Ramos (cell line): Measurements from ENCODE around the gene C9orf43.

ENCODE experiments used
- in situ Hi-C: fragments of 300-500 bp; cut with MboI; formaldehyde crosslinking; loops from one replicate; pipeline ENCODE4 v1.14.3; 2022; ENCODE audit warnings: low sequenced_read_pairs; ENCODE audit not compliant: unreplicated experiment

Gene C9orf43

DNA sequence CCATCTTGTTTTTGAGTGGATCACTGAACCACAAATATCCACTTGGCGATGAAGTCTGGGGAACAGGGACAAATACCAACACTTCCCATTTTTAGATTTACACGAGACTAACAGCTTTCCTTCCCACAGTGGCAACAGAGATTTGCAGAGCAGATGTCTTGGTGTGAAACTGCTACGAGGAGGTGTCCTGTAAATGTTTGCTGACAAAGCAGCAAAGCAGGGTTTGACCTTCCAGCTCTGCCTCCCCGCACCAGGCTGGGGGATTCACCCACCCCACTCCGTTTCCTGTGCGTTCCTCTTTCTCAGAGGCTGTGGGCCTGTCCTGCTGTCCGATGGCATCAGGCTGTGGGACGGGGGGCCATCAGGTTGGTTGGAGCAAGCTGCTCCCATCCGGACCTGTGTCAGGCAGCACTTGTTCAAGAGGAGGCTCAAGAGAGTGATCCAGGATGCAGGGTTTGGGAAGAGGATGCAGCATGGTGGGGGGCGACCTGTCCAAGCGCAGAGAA is 52.3 kb downstream of the C9orf43 start:
- in situ Hi-C loops = no loop called here

DNA sequence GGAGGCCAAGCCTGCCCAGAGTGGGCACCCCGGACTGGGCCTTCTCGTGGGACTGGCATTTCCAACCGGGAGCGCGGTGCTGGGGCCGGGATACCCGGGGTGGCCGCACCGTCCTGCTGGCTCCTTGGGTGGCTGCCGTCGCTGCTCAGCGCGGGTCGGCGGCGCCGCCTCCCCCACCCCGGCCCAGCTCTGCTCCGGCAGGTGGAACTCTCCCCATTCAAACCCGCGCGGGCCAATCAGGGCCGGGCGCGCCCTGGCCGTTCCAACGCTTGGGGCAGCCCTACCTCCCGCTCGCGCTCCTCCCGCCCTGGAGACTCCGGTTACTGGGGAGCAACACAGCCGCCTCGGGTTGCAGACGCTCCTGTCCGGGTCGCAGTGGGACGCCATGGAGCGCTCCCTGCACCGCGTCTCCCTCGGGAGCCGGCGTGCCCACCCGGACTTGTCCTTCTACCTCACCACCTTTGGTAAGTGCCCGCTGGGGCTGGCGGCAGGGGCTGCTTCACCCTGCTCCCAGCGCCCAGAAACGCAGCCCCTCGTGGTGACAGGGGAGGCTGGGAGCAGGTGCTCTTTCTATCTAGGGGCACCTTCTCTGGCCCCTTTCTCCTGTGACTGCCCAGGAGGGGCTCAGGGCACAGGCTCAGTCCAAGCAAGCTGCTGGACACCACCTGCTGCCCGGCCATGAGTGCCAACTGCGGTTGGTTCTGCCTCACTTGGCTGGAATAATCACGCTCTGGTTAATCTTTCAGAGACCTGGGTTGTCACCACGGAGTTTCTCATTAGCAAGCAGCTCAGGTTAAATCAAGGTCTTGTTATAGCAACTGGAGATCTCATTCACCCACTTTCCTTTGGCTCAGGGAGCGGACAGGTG is 53.1 kb downstream of the C9orf43 start, which contains the start of gene RGS3:
Gene RGS3 (plus strand): TSS at position 310 of the 868 bp plus-strand sequence. CDS start 76 bp downstream, at position 386.
- in situ Hi-C loops = no loop called here

DNA sequence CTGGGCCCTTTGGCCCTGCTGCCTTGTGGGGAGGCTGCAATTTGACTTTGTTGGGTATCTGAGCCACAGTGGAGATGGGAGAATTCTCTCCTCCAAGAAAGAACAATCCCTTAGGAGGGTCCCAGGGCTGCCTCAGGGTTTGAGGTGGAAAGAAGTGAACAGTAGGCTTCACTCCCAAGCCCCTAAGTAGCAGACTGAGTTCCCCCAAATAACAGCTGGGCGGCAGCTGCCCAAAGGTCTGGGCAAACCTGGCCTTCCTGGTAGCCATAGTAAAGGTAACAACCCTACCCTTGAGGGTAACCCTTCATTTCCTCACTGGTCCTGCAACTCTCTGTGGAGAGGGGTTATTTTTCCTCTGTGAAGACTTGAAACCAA is 53.7 kb downstream of the C9orf43 start:
- in situ Hi-C loops = no loop called here

DNA sequence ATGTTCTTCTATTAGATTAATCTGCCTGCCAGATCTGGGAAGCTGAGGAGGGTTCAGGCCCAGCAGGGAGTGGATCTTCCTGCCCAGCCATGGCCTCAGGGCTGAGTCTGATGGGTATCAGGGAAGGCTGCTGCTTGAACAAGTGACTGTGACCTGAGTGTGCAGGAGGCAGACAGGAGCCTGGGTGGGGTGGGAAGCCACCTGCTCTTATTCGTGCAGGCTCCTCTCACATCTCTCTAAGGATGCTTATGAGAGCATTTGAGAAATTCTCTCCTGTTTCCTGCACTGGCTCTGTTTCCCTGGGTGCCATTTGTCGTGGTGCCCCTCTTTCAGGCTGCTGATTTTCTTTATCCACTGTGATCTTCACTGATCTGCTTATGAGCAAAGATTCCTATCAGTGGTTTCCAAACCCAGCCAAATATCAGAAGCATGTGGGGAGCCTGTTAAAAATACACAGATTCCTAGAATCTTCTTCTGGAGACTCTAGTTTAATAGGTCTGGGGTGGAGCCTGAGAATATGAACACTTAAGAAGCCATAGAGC is 55.1 kb downstream of the C9orf43 start:
- in situ Hi-C loops = no loop called here

DNA sequence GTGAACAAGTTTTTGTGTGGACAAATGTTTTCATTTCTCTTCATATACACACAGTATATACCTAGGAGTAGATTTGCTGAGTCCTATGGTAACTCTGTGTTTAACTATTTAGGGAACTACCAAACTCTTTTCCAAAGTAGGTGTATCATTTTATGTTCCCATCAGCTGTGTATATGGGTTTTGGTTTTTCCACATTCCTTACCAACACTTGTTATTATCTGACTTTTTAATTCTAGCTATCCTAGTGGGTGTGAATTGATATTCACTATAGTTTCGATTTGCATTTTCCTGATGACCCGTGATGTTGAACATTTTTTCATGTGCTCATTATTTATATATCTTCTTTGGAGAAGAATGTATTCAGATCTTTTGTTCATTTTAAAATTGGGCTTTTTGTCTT is 56.6 kb downstream of the C9orf43 start:
- in situ Hi-C loops = no loop called here

DNA sequence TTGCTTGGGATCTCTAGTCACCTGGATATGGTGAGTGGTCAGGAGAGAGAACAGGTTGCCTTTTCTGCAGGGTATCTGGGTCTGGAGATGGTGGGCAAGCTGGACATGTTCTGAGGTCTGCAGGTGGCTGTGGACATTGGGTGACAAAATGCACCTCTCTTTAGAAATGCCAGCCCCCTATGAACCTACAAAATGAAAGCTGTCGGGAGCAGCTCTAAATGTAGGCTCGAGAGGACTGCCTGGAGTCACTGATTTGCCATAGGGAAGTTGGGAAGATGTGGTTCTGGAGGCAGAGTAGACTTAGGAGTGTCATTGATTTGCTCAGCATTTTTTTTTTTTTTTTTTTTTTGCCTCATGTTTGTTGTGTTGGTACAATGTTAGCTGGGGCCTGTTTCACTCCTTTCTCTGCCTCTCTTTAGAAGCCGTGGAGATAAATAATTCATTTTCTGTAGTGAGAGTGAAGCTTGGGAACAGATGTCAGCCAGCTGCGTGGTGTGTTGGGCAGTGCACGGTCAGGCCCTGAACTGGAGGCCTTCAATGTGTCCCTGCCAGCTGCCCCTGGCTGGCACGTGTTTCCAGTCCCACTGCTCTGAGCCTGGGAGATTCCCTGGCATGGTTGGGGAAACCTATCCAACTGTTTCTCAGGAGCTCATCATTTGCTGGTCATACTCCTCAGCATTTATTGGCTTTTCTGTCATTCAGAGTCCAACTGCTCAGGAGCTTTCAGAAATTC is 58.3 kb downstream of the C9orf43 start:
- in situ Hi-C loops = no loop called here

DNA sequence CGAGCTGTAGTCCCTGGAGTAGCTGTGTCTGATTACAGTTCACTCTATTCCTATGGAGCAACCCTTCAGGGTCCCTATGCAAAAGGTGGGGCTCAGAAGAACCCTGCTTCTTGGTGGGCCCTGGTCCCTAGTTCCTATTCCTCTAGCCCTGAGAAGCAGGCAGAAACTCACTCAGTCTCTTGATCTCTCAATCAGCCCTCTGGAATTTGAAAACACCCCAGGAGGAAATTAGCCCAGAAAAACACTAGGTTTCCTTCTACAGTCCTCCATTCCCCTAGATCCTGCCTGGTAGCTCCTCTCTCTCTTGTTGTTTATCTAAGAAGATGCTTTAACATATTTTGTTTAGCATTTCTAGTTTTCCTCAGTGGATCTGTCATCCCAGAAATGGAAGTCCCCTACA is 60.6 kb downstream of the C9orf43 start:
- in situ Hi-C loops = no loop called here

DNA sequence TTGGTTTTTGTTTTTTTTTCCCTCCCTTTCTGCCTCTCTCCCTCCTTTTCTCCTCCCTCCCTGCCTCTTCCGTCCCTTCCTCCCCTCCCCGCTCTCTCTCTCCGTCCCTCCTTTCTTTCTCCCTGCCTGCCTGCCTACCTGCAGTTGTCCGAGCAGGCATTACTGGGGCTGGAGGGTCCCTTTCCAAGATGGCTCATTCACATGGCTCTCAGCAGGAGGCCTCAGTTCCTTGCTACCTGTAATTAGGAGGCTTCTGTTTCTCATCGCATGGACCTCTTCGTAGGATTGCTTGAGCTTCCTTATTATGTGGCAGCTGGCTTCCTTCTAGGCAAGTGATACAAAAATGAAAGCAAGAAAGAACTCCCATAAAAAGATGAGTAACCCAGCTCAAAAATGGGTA is 61.0 kb downstream of the C9orf43 start:
- in situ Hi-C loops = no loop called here

DNA sequence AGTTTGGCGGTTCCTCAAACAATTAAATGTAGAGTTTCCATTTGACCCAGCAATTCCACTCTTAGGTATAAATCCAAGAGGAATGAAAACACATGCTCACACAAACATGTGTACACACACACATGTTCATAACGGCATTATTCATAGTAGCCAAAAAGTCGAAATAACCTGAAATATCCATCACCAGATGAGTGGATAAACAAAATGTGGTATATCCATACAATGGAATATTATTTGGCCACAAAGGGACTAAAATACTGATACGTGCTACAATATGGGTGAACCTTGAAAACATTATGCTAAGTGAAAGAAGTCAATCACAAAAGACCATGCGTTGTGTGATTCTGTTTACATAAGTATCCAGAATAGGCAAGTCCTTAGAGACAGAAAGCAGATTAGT is 61.7 kb downstream of the C9orf43 start:
- in situ Hi-C loops = no loop called here

DNA sequence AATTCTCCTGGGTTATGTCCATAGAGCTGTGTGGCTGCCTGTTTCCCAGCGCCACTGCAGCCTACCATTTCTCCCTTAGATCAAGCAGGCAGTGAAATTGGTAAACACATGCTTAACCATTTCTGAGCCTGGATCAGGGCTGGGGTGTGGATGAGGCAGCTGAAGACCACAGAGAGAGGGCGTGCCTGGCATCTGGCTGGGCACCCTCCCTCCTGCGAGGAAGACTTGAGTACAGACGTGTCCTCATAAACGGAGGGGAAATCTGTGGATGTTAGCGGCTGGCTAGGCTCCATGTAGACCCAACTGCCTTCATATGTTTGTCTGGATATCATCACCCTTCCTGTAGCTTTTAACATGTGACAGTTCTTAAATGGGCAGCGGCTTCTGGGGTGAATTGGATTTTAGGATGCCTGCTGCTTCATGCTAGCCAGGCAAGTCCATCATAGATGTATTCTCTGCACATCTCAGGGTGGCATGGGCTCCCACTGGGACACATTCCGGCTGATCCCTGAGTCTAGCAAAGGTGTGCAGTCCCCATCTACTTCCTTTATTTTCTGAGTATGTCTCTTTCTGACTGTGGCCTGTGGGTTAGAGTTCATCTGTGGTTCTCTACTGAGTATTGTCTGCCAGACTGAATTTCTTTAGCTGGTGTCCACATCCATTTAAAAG is 63.9 kb downstream of the C9orf43 start:
- in situ Hi-C loops = no loop called here

DNA sequence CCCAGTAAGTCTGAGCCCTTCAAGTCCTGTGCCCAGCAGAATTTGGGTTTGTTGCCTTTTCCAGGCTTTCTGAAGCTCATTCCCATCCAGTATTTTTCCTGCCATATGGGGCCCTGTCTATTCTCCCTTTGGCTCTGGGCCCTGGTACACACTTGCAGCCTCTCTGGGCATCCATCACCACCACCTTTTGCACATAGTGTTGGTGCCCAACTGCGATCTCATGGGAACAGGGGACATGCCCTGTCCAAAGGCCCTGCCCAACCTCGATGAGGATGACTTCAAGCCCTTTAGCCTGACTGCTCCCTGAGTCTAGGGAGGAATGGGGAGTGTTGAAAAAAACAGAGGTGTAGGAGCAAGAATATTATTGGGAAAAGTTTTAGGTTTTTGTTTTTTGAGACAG is 64.5 kb downstream of the C9orf43 start:
- in situ Hi-C loops = no loop called here

DNA sequence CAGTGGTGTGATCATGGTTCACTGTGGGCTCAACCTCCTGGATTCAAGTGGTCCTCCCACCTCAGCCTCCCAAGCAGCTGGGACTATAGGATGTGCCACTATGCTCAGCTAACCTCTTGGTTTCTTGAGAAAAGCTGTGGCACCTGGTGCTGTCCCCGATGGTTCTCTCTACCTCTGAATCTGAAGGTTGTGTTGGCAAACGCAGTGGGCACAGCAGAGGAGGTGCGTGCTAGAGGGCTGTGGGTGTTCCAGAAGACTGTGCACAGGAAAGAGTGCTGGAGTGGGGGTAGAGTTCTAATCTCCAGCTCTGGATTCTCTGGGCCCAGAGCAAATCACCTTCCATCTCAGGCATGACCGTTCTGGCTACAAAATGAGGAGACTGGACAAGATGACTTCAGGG is 65.4 kb downstream of the C9orf43 start:
- in situ Hi-C loops = no loop called here

DNA sequence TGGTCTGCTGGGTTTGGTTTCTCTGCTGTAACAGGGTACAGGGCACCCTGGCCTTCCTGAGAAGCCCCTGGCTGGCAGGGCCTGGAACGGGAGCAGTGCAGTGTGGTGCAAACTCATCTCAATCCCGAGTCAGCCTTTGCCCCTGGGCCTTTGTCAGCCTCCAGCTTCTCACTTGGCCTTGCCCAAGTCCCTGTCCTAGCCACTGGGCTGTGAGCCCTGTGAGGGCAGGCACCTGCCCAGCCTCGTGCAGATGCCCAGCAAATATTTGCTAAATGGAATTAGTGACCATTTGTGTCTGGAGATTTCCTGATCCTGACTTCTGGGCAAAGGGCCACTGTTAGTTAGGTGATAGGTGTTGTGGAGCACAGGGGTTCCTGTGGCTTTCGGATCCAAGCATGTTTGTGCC is 66.0 kb downstream of the C9orf43 start:
- in situ Hi-C loops = no loop called here

DNA sequence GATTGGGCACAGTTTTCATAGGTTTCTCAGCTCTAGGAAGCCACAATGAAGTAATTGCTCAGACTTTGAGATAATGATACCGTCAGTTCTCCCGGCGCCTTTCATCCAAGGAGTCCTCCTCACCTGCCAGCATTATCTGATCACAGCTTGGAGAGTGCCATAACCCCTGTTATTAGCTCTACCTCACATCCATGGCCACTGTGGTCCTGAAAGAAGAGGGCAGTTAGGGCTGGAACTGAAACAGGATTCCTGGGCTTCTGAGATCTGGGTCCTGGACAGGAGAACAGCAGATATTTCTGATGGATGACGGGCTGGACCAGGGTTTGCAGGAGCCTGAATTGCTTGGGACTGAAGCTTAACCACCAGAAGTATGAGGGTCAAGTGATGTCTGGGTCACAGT is 66.5 kb downstream of the C9orf43 start:
- in situ Hi-C loops = no loop called here

DNA sequence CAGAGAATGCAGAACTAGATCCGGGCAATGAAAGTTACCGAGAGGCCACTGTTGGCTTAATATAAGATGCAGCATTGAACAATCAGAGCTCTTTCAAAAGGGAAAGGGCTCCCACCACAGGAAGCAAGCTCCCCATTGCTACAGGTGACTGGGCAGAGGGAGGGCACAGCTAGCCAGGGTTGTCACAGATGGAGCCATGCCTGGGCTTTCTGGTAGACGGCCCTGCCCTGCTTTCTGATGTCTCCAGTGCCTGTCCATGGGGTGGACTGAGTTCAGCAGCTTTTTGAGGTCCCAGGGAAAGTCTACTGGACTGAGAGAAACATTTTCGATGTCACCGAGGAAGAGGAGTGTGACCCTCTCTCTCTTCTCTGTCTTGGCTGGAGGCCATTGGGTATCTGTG is 67.1 kb downstream of the C9orf43 start:
- in situ Hi-C loops = no loop called here

DNA sequence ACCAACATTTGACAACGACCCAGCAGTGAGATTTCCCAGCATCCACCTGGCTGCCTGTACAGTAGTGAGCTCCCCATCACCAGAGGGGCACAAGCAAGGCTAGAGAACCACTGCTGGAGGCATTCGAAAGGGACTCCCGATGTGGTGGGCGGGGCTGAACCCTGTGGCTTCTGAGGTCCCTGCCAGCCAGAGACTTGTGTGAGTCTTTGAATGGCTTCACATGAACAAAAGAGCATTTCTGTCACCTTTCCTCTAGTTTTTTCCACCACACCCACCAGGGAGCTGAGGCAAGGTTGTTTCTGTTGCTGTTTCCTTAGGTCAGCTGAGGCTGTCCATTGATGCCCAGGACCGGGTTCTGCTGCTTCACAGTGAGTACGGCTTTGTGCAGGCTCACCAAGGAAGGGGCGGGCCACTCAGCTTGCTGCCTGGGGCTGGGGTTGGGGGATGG is 68.7 kb downstream of the C9orf43 start:
- in situ Hi-C loops = no loop called here
